ENCODE results near the gene PRR30.
A peak's percentile ranks its signal among the peaks of the same experiment; 100 is the strongest.

PRR30 gene

DNA sequence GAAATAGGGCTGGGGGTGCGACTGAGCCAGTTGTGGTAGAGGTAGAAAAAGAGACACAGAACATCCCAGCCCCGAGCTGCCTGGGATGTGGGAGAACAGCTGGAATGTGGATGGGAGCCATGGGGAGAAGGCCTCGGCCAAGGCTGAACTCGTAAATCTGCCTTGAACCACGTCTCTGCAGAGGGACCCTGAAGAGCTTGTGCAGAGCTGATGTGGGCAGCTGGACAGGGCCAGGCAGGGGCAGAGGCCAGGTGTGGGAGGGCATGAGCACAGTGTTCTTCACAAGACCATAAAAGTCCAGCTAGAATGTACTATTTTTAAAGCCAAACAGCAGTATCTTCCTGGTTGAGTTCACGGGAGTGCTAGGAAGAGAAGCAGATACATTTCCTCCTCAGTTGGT is 15.3 kb upstream of the PRR30 start:
- no peak for DNase-seq (ENCODE audit: low spot score)

DNA sequence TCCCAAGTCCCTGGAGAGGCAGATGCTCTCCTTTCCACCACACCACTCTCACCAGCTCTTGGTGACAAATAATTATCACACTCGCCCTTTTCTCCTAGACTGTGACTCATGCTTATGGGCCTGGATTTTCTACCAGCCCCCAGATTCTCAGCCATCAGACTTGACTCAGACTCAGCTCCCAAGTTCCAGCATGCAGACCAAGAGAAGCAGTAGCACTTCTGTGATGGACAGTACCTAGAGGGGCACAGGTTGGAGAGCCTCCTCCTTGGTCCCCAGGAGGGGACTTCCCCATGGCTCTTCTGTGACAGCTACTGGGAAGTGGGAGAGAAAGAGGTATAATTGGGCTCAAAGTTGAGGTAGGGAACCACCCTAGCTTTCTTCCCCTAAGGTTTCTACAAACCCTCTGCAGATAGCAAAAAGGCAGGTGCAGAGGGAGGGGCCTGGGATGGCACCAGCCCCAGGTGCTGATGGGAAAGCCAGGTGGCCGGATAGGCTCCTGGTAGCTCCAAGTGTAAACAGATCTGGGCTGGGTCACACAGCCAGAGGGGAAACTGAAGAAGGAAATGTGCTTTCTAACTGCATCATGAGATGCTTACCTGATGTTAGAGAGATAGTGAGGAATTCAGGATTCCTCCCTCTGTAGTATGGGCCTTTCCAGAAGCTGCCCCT is 13.7 kb upstream of the PRR30 start:
- no peak for DNase-seq (ENCODE audit: low spot score)

DNA sequence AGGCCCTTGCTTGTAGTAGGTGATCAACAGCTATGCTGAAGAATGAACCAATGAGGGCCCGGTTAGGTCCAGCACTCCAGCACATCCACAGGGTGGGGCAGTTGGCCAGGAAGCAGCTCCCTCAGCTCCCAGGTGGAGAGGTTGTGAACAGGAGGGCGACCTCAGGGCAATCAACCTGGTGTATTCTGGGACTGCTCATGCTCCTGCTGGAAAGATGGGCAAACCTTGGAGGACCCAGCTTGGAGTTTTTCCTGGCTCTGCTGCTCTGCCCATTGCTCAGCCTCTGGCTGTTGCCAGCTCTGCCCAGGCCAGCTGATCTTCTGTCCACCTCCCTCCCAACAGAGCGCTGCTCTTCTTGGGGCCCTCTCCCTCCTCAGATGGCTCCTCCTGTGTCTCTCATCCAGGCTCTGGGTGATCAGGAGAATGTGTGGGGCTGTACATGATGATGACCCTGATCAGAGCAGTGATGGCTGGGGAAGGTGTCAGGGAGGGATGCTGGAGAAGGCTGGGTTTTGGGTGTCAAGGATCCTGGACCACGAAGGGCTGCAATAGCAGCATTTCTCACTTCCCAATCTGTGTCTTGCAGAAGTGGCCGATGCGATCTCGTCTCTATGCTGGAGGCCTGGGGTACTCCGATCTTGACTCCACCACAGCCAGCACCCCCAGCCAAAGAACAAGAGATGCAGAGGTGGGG is 13.0 kb upstream of the PRR30 start:
- DNase-seq (ENCODE audit: low spot score): peak; percentile 62

DNA sequence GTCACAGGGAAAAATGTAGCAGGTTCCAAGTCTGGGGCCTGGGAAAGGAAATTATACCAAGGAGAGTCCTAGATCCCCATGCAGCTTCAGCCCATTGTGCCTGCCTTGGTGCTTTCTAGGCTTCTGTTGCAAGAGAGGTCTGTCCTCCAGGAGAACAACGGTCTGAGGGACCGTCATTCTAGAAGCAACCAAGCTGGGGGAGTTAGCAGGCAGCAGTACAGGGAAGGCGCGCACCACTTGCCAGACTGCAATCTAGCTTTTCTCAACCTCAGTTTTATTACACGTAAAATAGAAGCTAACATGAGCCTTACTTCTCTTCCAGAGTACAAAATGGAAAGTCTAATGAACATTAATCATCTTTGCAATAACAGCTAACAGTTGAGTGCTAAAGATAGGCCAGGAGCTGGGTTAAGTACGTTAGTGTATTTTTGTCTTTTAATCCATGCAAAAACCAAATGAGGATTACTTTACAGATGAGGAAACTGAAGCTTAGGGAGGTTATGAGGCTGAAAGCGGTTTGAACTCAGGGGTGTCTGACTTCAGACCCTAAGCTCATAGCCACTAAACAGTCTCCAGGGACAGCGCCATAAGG is 11.5 kb upstream of the PRR30 start:
- no peak for DNase-seq (ENCODE audit: low spot score)

DNA sequence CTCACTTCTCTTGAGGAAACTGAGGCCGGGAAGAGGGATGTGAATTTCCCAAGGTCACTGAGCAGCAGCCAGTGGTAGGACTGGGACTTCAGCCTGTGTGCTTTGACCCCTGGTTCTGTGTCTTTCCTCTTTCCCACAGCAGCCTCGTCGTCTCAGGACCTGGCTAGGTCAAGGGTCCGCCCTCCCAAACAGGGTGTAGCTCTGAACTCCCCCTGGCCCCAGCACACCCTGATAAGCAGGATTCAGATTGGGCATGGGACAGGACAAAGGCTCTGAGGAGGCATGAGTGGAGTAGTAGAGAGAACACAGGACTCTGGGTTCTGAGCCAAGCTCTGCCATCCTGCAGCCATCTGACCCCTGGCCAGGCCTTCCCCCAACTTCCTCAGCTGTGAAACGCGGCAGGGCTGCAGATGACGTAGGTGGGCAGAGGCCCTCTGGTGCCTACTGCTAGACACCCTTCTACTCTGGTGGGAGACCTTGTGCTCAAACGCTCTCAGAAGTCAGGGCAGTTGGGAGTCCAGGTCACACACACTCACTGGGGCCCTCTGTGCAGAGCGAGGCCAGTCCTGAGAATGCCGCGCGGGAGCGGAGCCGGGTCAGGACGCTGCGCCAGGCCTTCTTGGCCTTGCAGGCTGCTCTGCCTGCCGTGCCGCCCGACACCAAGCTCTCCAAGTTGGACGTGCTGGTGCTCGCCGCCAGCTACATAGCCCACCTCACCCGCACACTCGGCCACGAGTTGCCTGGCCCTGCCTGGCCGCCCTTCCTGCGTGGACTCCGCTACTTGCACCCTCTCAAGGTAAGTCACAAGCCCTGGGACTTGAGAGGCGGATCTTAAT is 10.6 kb upstream of the PRR30 start:
- no peak for DNase-seq (ENCODE audit: low spot score)

DNA sequence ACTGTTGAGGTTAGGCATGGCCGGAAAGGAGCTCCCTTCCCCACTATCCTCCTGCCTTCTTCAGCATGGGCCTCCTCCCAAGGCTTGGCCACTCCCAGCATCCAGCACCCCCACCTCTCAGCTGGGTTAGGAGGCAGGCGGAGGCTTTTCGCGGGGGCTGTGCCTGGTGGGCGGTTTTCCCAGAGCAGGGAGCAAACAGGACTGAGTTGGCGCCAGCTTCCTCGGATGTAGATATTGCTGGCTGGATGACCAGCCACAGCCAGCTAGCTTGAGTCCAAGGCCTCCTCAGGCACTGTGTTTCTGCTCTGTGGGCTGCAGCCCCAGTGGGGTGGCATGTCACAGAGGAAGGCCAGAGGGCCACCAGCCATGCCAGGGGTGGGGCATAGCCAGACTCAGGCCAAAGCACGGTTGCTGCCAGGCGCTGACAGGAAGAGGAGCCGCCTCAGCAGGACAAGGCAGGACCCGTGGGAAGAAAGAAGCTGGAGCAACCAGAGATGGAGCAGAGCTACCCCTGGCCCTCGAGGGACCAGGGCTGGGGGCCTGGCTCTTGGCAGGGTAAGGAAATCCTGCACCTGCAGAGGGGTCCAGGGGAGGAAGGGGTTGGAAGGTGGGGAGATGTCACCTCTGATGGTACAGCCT is 9.7 kb upstream of the PRR30 start, which contains the start of gene TCF23:
TSS of gene TCF23 (plus strand) at position 204 of the 639 bp plus-strand sequence. CDS start at position 334, 130 bp downstream.
- no peak for DNase-seq (ENCODE audit: low spot score)

DNA sequence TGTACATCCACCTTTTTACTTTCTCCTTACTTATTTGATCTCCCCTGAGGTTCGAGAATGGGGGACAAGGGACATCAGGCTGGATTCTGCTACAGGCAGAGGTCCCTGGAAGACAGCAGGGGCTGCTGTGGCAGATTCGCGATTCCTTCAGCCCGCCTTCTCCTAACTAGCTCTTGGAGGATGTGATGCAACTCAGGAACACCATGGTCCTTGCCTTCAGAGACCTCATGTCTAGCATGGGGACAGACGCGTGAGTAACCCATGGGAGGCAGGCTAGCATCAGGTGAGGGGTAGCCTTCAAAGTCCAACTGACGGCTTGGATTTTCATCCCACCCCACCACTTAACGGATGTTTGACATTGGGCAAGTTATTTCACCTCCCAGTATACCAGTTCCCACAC is 8.7 kb upstream of the PRR30 start:
- no peak for DNase-seq (ENCODE audit: low spot score)

DNA sequence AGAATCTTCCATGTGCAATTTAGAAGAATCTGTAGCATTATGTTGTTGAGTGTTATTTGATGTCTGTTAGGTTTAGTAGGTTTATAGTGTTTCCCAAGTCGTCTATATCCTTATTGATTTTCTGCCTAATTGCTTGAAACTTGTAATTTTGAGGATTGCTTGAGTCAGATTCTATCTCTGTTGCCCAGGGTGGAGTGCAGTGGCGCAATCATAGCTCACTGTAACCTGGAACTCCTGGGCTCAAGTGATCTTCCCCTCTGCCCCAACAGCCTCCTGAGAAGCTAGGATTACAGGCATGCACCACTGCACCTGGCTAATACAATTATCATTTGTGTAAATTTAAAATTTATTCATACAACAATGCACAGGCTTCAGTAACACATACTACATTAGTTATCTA is 6.5 kb upstream of the PRR30 start:
- no peak for DNase-seq (ENCODE audit: low spot score)

DNA sequence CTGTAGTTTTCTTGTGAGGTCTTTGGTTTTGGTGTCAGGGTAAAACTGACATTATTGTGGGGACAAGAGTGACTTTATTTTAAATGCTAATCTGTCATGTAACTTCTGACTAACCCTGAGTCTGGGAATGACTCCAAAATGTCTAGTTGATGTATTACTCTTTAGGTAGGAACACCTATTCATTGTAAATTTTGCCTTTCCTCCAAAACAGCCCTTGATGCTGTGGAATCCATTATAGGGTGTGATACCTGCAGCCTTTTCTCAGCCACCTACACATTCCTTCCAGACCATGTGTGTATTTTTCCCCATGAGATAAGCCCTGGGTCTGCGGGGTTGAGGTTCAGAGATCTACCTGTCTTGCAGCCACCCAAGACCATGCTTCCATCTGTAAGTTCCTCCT is 4.1 kb upstream of the PRR30 start:
- no peak for DNase-seq (ENCODE audit: low spot score)

DNA sequence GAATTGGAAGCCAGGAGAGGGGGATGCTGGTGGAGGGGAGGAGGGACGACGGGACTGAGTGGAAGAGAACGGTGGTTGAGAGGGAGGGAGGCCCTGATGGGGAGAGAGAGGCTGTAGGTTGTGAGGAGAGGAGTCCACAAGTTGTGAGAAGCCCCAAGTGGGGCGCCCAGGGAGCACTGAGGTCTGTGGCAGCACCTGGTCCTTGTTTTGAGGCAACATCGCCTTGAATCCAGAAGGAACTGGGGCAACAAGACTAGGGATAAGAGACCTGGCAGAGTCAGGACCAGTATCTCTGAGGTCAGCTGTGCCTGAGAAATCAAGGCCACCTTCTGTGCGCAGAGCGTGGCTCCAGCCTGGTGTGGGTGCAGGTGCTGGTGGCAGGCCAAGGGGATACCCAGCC is 1.1 kb downstream of the PRR30 start:
- DNase-seq (ENCODE audit: low spot score): no peak

DNA sequence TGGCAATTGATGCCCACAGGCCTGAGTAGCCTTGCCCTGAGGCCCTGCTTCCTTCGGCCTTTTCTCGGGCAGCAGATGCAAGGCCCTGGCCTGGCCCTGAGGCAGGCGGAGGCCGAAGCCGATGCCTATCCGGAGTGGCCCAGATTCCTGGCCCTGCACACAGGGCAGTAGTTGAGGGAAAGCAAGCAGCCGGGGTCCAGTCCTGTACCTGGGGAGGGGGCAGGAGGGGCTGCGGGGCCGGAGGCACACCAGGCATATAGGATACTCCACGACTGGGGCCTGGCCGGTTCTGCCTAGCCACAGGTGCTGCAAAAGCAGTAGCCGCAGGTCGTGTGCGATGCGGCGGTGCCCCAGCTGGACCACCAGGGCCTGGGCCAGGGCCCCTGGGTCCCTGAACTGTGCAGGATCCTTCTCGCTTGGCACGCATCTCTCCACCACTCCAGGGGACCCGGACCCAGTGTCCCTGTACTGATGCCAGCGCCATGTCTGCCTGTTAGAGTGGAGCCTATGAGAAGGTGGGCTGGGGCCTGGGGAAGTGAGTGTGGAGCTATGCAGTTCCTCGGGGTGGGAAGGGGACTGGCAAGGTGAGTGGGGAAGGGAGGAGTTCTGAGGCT is 1.8 kb downstream of the PRR30 start:
- no peak for DNase-seq (ENCODE audit: low spot score)

DNA sequence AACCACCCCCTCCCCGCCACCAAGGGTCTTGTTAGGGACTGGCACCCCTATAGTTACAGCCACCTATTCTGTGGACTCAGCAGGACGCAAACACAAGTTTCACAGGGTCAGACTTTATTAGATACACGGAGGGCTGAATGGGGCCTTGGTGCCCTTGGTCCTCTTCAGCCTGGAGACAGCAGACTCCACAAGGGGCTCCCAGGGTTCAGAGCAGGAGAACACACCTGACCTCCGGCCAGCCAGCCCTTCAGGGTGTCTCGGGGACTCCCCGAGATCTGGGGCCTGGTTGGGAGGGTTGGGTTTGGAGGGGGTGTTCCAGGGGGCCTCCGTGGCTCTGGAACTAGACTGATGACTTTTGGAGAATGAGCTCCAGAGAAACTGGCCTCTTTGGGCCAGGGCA is 2.5 kb downstream of the PRR30 start:
- no peak for DNase-seq (ENCODE audit: low spot score)

DNA sequence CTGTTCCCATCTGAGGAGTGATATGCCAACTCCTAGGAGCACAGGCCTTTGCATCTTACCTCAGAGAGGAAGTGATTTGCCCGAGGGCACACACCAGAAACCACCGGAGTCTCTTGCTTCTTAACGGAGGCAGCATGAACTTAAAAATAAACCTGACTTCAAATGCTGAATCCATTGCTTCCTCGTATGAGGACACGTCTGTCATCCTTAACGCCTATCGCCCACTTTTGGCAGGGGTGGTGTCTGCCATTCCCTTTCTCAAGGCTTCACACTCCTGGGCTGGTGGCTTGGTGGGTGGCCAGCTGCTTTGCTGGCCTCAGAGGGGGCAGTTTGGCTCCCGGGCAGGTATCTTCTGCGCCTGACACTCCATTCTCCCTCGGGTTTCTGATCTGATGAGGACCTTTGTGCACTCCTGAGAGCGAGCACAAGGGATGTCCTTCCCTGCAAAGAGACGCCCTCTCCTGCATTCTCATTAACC is 3.7 kb downstream of the PRR30 start:
- no peak for DNase-seq (ENCODE audit: low spot score)

DNA sequence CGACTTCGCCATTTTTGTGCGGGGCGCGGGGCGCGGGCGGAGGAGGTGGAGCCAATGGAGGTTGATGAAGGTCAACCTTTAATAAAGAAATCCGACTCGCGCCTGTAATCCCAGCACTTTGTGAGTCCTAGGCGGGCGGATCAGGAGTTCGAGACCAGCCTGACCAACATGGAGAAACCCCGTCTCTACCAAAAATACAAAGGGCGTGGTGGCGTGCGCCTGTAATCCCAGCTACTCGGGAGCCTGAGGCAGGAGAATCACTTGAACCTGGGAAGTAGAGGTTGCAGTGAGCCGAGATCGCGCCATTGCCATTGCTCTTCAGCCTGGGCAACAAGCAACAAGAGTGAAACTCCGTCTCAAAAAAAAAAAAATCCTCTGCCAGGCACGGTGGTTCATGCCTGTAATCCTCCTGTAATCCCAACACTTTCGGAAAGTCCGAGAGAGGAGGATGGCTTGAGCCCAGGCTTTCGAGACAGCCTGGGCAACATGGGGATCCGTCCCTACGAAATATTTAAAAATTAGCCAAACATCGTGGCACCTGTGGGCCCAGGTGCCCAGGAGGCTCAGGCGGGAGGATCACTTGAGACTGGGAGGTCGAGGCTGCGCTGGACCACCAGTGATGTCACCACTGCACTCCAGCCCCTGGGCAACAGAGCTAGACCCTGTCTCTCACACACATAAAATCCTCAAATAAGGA is 4.3 kb downstream of the PRR30 start:
- no peak for DNase-seq (ENCODE audit: low spot score)

DNA sequence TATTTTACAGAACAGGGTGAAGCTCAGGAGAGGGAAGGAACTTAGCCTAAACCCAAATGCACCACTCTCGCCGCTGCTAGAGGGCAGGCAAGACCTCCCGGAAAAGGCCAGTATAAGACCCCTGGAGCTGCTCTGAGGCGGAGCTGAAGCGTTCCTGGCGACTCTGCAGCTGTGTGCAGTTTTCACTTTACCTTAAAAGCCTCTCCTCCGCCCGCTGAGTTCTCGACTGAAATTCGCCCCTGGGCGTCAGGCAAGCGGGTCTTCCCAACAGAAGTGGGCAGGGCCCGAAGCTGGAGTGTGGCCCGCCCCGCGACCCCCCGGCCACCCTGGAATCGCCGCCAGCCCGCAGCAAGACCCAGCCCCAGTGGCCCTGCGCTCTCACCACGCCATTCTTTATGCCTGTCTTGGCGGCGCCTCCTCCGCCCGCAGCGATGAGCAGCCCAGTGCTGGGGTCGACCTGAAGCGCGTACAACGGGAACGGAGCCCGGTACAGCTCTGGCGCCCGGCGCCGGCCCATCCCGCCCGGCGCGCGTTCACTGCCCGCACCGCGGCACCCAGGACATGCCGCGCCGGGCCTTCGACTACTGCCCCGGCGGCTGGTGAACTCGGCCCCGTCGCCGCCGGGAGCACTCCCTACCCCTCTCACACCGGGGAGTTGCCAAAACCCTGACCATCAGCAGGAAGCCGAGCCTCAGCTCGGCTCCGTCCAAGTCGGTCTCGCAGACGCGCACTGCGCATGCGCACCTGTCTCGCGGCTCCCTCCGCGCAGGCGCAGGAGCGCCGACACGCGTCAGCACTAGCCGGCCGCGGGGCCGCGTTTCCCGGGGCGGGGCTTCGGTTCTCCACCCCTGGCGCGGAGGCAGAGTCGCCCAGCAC is 5.1 kb downstream of the PRR30 start, which contains the start of gene PREB:
TSS of gene PREB (minus strand) at position 732 of the 876 bp plus-strand sequence. CDS start at position 517, 215 bp downstream.
- peak; percentile 91 for DNase-seq (ENCODE audit: low spot score)

DNA sequence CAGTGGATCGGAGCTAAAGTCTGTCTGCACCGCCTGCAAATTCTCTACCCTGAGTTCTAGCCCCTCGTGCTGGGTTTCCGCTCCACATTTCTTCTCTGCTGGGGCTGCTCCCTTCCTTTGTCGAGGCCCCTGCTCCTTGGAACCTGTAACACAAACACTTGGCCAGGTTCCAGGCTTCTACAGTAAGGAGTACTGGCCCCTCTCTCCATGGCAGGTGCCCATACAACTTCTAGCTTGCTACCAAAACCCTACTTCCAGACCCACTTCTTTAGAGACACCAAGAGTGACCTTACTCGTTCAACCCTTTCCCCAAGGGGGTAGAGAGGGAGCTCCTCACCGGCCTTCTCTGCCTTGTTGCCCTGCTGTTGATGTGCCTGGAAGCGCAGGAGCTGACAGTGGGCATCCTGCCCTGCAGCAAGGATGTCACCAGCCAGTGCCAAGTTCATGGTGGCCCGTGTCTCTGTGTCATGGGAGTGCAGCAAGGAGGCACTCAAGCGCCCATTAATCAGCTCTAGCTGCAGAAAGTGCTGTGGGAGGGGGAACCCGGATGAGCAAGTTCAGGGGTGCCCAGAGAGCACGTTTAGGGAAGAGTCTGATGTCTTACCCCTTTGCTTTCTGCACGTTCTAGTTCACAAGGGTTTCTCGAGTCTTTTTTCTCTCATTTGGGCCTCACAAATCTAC is 5.9 kb downstream of the PRR30 start:
- DNase-seq (ENCODE audit: low spot score): no peak

DNA sequence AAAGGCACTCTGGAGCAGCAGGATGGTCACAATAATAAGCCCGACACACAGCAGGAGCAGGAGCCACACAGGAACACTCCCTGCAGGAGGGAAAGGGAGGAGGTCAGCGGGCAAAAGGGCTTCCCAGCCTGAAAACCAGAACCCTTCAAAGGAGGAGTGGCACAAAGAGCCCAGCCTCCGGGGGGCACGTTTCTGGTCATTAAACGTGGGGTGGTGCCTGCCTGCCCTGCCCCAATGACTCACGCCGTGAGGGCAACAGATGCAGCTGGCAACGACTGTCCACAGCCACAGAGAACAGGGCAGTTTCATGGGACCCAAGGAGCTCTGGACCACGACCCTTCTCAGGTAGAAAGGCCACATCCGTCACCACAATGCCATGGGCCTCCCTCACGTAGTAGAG is 7.8 kb downstream of the PRR30 start:
- DNase-seq (ENCODE audit: low spot score): no peak

DNA sequence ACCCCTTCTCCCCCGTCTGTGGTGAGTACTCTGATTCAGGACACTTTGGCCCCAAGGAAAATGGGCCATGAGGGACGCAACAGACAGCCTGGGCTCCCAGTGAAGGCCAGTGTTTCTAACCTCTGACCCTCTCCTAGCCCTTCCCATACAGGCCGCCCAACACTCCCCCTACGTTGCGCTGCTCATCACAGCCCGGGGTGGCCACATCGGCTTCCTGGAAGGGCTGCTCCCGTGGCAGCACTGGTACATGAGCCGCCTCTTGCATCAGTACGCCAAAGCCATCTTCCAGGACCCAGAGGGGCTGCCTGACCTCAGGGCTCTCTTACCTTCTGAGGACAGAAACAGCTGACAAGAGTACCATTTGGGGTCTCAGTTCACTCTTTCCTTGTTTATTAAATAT is 8.8 kb downstream of the PRR30 start:
- DNase-seq (ENCODE audit: low spot score): no peak
